Activated CD4-positive, alpha-beta T cell treated with anti-CD3 and anti-CD28 coated beads for 48 hours (primary cell): Measurements from ENCODE around the gene MYO1B.
"Not testable (repeated sequence)": the region's sequence is repeated elsewhere in the genome, so short reads cannot be mapped to it uniquely, and the experiment has no call there.

Experiments used
- DNase-seq: peaks from one replicate; pipeline ENCODE4 v3.0.0-alpha.2; 2020

Gene MYO1B

DNA sequence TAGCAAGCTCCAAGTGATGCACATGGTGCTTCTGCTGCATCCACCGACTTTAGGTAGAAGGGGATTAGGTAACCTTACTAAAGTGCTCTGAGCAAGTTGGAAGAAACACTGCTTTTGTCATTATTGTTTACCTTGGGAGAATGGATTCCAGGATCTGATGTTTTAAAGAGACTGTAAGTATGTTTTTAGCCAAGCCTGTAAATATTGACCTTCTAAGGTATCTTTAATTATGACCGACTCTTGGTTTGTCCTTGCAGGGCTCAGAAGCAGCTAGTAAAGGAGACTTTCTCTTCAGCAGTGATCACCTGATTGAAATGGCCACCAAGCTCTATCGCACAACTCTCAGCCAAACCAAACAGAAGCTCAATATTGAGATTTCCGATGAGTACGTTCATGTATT, 170.7 kb downstream of the MYO1B start:
- no peak for DNase-seq

GRCh38 chr2:191417746-191418145, 172.5 kb downstream of the MYO1B start:
- DNase-seq: no peak

- peak; percentile 2 for DNase-seq
Observed at GRCh38 chr2:191421950-191422349, 176.7 kb downstream of the MYO1B start.

GRCh38 chr2:191427031-191427430, 181.8 kb downstream of the MYO1B start:
- no peak for DNase-seq

DNA sequence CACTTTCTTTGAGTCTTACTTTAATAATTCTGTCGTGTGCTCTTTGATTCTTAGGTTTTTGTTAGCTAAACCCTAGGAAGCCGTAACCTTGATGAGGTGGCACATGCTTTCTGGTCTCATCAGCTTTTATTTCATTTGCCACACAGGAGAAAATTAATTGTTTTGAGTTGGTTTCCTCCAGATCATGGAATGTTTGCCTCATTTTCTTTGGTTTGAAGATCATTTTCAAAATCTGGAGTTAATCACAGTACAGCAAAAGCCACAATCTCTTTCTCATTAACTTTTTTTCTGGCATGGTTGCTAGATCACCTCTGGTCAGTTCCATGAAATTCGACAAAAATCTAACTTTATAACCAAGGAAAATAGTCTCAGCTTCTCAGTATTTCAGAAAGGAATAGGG, 182.9 kb downstream of the MYO1B start:
- DNase-seq: no peak

DNA sequence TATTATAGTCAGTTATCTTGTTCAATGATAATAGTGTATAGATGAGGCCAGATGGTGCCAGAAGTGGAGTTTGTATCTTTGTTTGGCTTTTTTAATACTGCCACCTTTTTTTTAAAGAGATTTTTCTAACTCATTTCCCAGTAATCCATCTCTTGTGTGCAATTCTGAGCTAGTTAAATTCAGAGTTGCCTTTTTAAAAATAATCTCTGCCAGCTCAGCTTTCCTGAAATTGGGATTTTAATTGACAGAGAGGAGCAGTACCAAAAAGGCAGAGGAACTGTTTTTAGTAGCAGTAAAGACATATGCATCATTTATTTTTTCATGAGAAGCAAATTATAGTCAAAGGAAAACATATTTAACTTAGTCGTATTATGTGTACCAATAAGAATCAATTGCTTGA, 185.3 kb downstream of the MYO1B start:
- no peak for DNase-seq

GRCh38 chr2:191432121-191432520, 186.9 kb downstream of the MYO1B start:
- no peak for DNase-seq

DNA sequence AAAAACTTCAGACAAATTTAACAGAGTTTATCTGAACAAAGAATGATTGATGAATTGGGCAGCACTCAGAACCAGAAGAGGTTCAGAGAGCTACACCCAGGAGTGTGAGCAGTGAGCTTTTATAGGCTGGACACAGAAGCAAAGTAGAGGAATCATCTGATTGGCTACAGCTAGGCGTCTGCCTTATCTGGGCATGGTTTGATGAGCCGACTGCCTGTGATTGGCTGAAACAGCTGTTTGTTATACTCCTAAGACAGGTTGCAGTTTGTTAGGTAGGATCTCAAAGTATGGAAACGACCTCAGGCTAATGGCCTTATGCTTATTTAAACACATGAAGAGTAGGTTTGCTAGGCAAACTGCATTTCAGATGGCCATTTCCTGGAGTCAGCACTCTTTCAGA, 188.9 kb downstream of the MYO1B start:
- DNase-seq: no peak

- DNase-seq: no peak
Observed at GRCh38 chr2:191435141-191435540, 189.9 kb downstream of the MYO1B start.

- DNase-seq: no peak
Observed at GRCh38 chr2:191436368-191437055, 191.3 kb downstream of the MYO1B start.

- no peak for DNase-seq
Observed at GRCh38 chr2:191439481-191439880, 194.3 kb downstream of the MYO1B start.

GRCh38 chr2:191441496-191442214, 196.5 kb downstream of the MYO1B start:
- no peak for DNase-seq

GRCh38 chr2:191443446-191443845, 198.2 kb downstream of the MYO1B start:
- no peak for DNase-seq

- DNase-seq: no peak
Observed at GRCh38 chr2:191446910-191447309, 201.7 kb downstream of the MYO1B start.

GRCh38 chr2:191451116-191451515, 205.9 kb downstream of the MYO1B start:
- no peak for DNase-seq

GRCh38 chr2:191452065-191452464, 206.9 kb downstream of the MYO1B start:
- DNase-seq: no peak

GRCh38 chr2:191453761-191454160, 208.6 kb downstream of the MYO1B start:
- no peak for DNase-seq

GRCh38 chr2:191456506-191456905, 211.3 kb downstream of the MYO1B start:
- DNase-seq: not testable (repeated sequence)

GRCh38 chr2:191459158-191459557, 214.0 kb downstream of the MYO1B start:
- DNase-seq: no peak

- DNase-seq: no peak
Observed at GRCh38 chr2:191462370-191462769, 217.2 kb downstream of the MYO1B start.

GRCh38 chr2:191463790-191464189, 218.6 kb downstream of the MYO1B start:
- no peak for DNase-seq

DNA sequence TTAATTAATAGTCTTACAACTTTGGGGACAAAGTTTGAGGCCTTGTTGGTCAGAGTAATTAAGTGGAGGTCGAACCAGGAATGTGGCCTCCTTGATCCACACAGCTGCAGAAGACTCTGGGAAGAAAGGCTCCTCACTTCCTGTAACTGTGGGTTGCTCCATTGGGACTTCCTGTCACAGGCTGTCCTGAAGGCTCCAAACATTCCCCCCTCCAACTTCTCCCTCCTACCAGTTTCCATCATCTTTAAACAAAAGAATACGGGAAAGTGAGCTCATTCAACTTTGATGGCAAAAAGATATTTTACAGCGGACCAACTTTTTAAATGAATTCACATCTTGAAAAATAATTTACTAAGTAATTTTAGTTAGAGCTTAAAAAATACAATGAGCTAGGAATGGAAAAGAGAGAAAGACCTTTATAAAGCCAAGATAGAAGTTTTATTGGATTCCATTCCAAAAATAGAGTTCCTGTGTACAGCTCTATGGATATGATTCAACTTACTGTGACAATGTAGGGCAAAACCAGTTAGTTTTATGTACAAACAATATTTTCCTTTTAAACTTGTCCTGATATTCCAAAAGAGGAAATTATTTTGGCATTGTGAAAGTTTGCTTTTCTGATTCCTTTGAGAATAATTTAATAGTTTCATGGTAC, 220.7 kb downstream of the MYO1B start:
- no peak for DNase-seq

DNA sequence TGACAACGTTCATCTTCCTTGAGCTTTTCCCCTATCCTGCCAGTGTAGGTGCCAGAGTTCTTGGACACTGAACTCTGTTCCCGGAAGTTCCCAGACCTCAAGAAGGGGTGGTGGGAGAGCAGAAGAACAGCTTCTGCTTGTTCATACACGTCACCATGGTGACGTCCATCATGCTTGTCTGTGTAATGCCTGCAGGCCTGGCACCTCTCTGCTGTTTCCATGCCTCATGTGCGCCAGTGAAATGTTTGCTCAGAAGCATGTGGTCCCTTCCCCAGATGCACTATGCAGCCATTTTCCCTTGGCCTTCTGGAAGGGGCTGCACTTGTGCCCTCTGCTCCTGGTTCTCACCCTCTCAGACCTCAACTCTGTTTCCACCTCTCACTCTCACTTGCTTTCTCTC, 221.9 kb downstream of the MYO1B start:
- no peak for DNase-seq

- no peak for DNase-seq
Observed at GRCh38 chr2:191470306-191470705, 225.1 kb downstream of the MYO1B start.
